Naive thymus-derived CD4-positive, alpha-beta T cell (primary cell): Measurements from ENCODE around the gene ADIPOR2. TPM values are rescaled to one million over a fixed set of nuclear protein-coding genes. Genes with fewer than 3 reads are reported as not detected.

Experiments
- ATAC-seq: fragments of 150-1000 bp; cut with Tn5 transposase; 2 replicates; pipeline ENCODE4 v1.10.0; 2021; ENCODE audit warnings: mild to moderate bottlenecking, moderate library complexity
- CTCF ChIA-PET: fragments of 350-600 bp; sonication (Branson Sonifier 250); formaldehyde crosslinking; loops from one replicate; lab custom pipeline; 2021; ENCODE audit warnings: antibody characterized with exemption; lab: Charles Lee
- POLR2A ChIA-PET: fragments of 350-600 bp; sonication (Branson Sonifier 250); formaldehyde crosslinking; loops from one replicate; lab custom pipeline; 2021; ENCODE audit warnings: antibody characterized with exemption, inconsistent platforms; lab: Charles Lee
- DNase-seq, 9 donors: peaks; one replicate each; pipeline versions ENCODE4 v3.0.0 to v3.0.0-alpha.2; 2020 to 2022; ENCODE audit warnings: mixed read lengths in 1 of 9
- H3K27ac ChIP-seq: one replicate; pipeline ENCODE4 v1.7.0; 2013; ENCODE audit warnings: mild to moderate bottlenecking, low read depth, low read length, moderate library complexity
- H3K27me3 ChIP-seq, 2 donors: one replicate each; pipeline ENCODE4 v1.7.0; 2013; ENCODE audit warnings: low read length in 2 of 2, mild to moderate bottlenecking in 2 of 2, moderate library complexity in 2 of 2; ENCODE audit not compliant: control insufficient read depth in 2 of 2, insufficient read depth in 2 of 2
- H3K36me3 ChIP-seq, 3 experiments: 1 replicate in 2 of 3; 2 replicates in 1 of 3; pipeline ENCODE4 v1.7.0; 2013; ENCODE audit warnings: low read length in 3 of 3, mild to moderate bottlenecking in 3 of 3, moderate library complexity in 1 of 3; ENCODE audit not compliant: insufficient read depth in 3 of 3, control insufficient read depth in 2 of 3
- H3K4me1 ChIP-seq, 2 donors: one replicate each; pipeline ENCODE4 v1.7.0; 2013; ENCODE audit warnings: low read length in 2 of 2, mild to moderate bottlenecking in 2 of 2, moderate library complexity in 1 of 2; ENCODE audit not compliant: control insufficient read depth in 2 of 2, insufficient read depth in 2 of 2
- H3K4me3 ChIP-seq: 2 replicates; pipeline ENCODE4 v1.7.0; 2013; ENCODE audit warnings: mild to moderate bottlenecking, low read length
- H3K9me3 ChIP-seq, 3 experiments: 1 replicate in 2 of 3; 2 replicates in 1 of 3; pipeline ENCODE4 v1.7.0; 2013; ENCODE audit warnings: low read length in 3 of 3; ENCODE audit not compliant: control insufficient read depth in 2 of 3
- H3K27ac Mint-ChIP-seq, 9 donors: one replicate each; pipeline ENCODE4 v1.8.0; 2020 to 2022; ENCODE audit warnings: mixed read lengths in 9 of 9, mild to moderate bottlenecking in 8 of 9, moderate library complexity in 5 of 9, inconsistent platforms in 2 of 9
- H3K27me3 Mint-ChIP-seq, 5 donors: one replicate each; pipeline ENCODE4 v1.8.0; 2021 to 2022; ENCODE audit warnings: mixed read lengths in 5 of 5, mild to moderate bottlenecking in 1 of 5
- H3K36me3 Mint-ChIP-seq, 5 donors: one replicate each; pipeline ENCODE4 v1.8.0; 2020 to 2022; ENCODE audit warnings: mixed read lengths in 5 of 5, mild to moderate bottlenecking in 3 of 5, inconsistent platforms in 1 of 5
- H3K4me1 Mint-ChIP-seq, 7 donors: one replicate each; pipeline ENCODE4 v1.8.0; 2020 to 2022; ENCODE audit warnings: mixed read lengths in 7 of 7, mild to moderate bottlenecking in 3 of 7, inconsistent platforms in 1 of 7
- H3K4me3 Mint-ChIP-seq, 10 donors: one replicate each; pipeline ENCODE4 v1.8.0; 2020 to 2022; ENCODE audit warnings: mild to moderate bottlenecking in 10 of 10, mixed read lengths in 10 of 10, moderate library complexity in 6 of 10, inconsistent platforms in 2 of 10
- H3K9me3 Mint-ChIP-seq, 11 donors: one replicate each; pipeline ENCODE4 v1.8.0; 2020 to 2022; ENCODE audit warnings: mixed read lengths in 11 of 11, mild to moderate bottlenecking in 4 of 11, inconsistent platforms in 1 of 11, moderate library complexity in 1 of 11
- intact Hi-C, 2 donors: fragments of 100-400 bp; cut with micrococcal nuclease; formaldehyde crosslinking; loops; one replicate each; pipeline ENCODE4 v1.15.1; 2023
- polyA plus RNA-seq, 2 donors: library from polyadenylated mRNA; unstranded; fragments of 300-500 nt; fragmentation: Illumina TruSeq; gene quantifications; one replicate each; pipeline ENCODE4 v1.2.3, GENCODE V29; 2021
- total RNA-seq, 6 experiments: library from RNA in 5 of 6; stranded (reverse) in 5 of 6; gene quantifications; 1 replicate in 5 of 6; 2 replicates in 1 of 6; pipeline ENCODE4 v1.2.3 and lab custom pipeline; 2021 to 2026

The ADIPOR2 gene
- total and polyA plus RNA-seq, 7 experiments from 2014 or later: 2.2 to 51.4 (median 22.1) TPM

DNA sequence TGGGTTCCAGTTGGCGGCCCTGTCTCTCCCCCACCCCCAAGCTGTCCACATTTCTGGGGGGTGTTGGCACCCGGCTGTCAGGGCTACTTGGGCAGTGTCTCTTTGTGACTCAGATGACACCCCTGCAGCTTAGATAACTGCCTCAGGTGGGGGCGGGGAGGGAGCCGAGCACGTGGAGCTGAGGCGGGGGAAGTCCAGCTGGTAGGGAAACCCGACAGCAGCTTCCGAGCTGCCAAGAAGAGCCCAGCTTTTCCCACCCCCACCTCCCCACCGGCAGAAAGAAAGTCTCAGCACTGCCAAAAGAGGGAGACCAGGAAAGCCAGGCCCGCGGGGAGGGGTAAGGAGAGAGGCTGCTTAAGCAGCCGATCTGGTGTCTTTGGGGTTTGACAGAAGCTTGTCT is 130.9 kb downstream of the ADIPOR2 start:
- DNase-seq: no peak
- H3K4me1 Mint-ChIP-seq: peaks cover 0 to 10% (median 0%) of the 10 kb centered on the region in 7 donors
- no peaks in the 10 kb centered on the region for H3K36me3 Mint-ChIP-seq
- no peak overlapping the region for H3K4me3 Mint-ChIP-seq
- no peak overlapping the region for H3K27ac Mint-ChIP-seq
- CTCF ChIA-PET: no interaction called here
- Histone ChIP-seq H3K27ac (no peak overlapping the region), H3K27me3 (peaks cover 0 to 2% of the 10 kb centered on the region in 2 donors), H3K4me3 (no peak overlapping the region), H3K9me3 (no peaks in the 10 kb centered on the region), H3K36me3 (no peaks in the 10 kb centered on the region), H3K4me1 (no peaks in the 10 kb centered on the region)
- H3K27me3 Mint-ChIP-seq: peaks cover 13 to 32% (median 31%) of the 10 kb centered on the region in 5 donors
- ATAC-seq: no peak
- POLR2A ChIA-PET: no interaction called here
- H3K9me3 Mint-ChIP-seq: peaks cover 0 to 2% (median 0%) of the 10 kb centered on the region in 11 donors
- intact Hi-C loops: no loop called here

DNA sequence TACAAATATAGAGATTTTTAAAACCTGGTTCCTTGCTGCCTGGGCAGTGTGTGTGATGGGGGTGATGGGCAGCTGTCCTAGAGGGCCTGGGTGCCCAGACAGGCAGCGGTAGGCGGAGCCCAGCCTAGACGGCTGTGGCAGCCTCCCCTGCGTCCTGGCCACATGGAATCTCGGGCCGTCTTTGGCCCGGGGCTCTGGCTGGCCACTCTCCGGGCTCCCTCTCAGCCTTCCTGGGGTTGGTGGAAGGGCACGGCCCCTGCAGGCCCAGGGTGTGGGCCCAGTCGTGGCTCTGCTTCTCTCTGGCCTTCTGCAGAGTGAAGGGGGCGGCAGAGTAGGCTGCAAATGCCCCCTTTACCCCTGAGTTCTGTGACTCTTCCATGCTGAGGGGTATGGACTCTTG is 131.8 kb downstream of the ADIPOR2 start:
- Histone ChIP-seq H3K27ac (no peak overlapping the region), H3K4me1 (no peaks in the 10 kb centered on the region), H3K9me3 (no peaks in the 10 kb centered on the region), H3K36me3 (no peaks in the 10 kb centered on the region), H3K4me3 (no peak overlapping the region), H3K27me3 (peaks cover 0 to 2% of the 10 kb centered on the region in 2 donors)
- no peaks in the 10 kb centered on the region for H3K36me3 Mint-ChIP-seq
- peaks cover 13 to 32% (median 31%) of the 10 kb centered on the region in 5 donors for H3K27me3 Mint-ChIP-seq
- no peak overlapping the region for H3K27ac Mint-ChIP-seq
- intact Hi-C loops: no loop called here
- ChIA-PET CTCF (no interaction called here), POLR2A (no interaction called here)
- DNase-seq: no peak
- no peak overlapping the region for H3K4me3 Mint-ChIP-seq
- no peaks in the 10 kb centered on the region for H3K9me3 Mint-ChIP-seq
- no peak for ATAC-seq
- H3K4me1 Mint-ChIP-seq: peaks cover 0 to 10% (median 0%) of the 10 kb centered on the region in 7 donors

DNA sequence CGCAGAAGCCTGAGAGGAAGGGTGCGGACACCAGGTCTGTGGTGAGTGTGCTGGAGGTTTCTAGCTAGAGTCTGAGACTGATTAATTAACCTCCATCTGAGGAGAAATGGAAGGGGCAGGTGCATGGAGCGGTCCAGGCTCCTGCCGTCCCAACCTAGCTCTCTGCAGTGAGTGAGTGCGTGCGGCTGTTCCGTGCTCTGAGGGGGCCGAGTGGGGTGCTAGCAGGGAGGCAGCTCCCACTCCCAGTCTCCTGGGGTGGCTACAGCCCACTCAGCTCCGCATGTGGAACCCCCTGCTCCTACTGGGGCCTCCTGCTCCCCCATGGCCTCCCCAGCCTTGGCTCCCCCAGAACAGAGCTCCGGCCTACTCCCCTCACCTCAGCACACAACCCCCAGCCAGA is 132.4 kb downstream of the ADIPOR2 start:
- H3K36me3 ChIP-seq: no peaks in the 10 kb centered on the region
- H3K4me1 ChIP-seq: no peaks in the 10 kb centered on the region
- ATAC-seq (no peak), DNase-seq (no peak)
- H3K9me3 ChIP-seq: no peaks in the 10 kb centered on the region
- ChIA-PET POLR2A (no interaction called here), CTCF (no interaction called here)
- Mint-ChIP-seq H3K4me1 (peaks cover 0 to 10% (median 0%) of the 10 kb centered on the region in 7 donors), H3K36me3 (no peaks in the 10 kb centered on the region), H3K4me3 (no peak overlapping the region), H3K27me3 (peaks cover 13 to 32% (median 31%) of the 10 kb centered on the region in 5 donors), H3K9me3 (no peaks in the 10 kb centered on the region), H3K27ac (no peak overlapping the region)
- no peak overlapping the region for H3K4me3 ChIP-seq
- no peak overlapping the region for H3K27ac ChIP-seq
- intact Hi-C loops: no loop called here
- peaks cover 0 to 2% of the 10 kb centered on the region in 2 donors for H3K27me3 ChIP-seq

DNA sequence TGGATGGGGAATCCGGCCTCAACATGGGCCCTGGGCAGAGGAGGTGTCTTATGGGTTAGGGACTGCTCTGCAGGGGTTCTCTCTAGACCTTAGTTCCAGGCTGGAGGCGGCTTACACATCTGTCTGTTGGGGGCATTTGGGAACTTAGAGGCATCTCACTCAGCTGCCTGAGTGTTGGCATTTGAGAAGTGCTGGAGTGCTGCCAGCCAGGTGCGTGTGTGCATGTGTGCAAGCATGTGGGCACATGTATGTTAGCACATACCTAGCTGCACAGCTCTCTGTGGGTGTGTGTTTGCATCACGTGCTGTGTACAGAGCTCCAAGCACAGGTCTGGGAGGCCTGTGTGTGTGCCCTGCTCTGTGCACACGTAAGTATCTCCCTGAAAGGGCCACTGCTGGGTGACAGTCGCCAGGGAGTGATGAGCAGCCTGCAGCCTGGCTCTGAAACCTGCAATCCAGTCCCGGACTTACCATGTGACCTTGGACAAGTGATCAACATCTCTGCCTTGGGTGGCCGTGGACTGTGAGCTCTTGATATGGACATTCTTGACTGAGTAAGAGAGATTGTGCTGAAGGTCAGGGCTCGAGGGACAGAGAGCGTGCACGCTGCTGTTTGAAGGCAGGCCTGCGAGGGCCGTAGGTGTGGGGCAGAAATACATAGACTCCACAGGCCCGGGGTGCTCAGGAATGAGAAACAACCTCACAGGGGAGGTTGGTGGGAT is 134.7 kb downstream of the ADIPOR2 start:
- Mint-ChIP-seq H3K4me3 (no peak overlapping the region), H3K4me1 (peaks cover 0 to 3% (median 0%) of the 10 kb centered on the region in 7 donors), H3K27ac (no peak overlapping the region), H3K36me3 (no peaks in the 10 kb centered on the region), H3K27me3 (peaks cover 8 to 25% (median 16%) of the 10 kb centered on the region in 5 donors), H3K9me3 (no peaks in the 10 kb centered on the region)
- CTCF ChIA-PET: no interaction called here
- no peak overlapping the region for H3K27ac ChIP-seq
- H3K36me3 ChIP-seq: no peaks in the 10 kb centered on the region
- H3K4me3 ChIP-seq: no peak overlapping the region
- no peaks in the 10 kb centered on the region for H3K9me3 ChIP-seq
- no peak for ATAC-seq
- peaks cover 0 to 3% of the 10 kb centered on the region in 2 donors for H3K27me3 ChIP-seq
- H3K4me1 ChIP-seq: no peaks in the 10 kb centered on the region
- POLR2A ChIA-PET: no interaction called here
- no peak for DNase-seq
- intact Hi-C loops: no loop called here

DNA sequence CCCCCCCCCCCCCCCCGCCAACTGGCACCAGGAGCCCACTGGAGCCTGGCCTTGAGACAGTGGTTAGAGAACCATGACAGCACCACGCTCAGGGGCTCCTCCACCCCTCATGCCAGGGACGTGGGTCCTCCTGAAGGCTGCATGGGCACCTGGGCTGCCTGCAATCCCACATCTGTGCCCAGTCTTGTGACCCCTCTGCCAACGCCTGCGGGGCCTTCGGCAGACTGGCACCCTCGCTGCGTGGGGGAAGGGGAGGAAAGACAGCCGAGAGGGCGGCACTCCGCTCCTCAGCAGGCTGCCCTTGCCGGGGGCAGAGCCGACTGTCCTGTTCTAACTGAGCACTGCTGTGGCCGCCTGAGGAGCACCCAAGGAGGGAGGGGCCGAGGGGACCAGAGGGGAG is 135.5 kb downstream of the ADIPOR2 start:
- intact Hi-C loops: no loop called here
- no peaks in the 10 kb centered on the region for H3K36me3 Mint-ChIP-seq
- Histone ChIP-seq H3K4me3 (no peak overlapping the region), H3K27me3 (peaks cover 0 to 5% of the 10 kb centered on the region in 2 donors), H3K9me3 (no peaks in the 10 kb centered on the region), H3K36me3 (no peaks in the 10 kb centered on the region), H3K27ac (no peak overlapping the region), H3K4me1 (no peaks in the 10 kb centered on the region)
- peaks cover 4 to 26% (median 15%) of the 10 kb centered on the region in 5 donors for H3K27me3 Mint-ChIP-seq
- ATAC-seq (no peak), DNase-seq (no peak)
- H3K27ac Mint-ChIP-seq: no peak overlapping the region
- ChIA-PET CTCF (no interaction called here), POLR2A (no interaction called here)
- H3K4me3 Mint-ChIP-seq: no peak overlapping the region
- no peaks in the 10 kb centered on the region for H3K9me3 Mint-ChIP-seq
- peaks cover 0 to 5% (median 0%) of the 10 kb centered on the region in 7 donors for H3K4me1 Mint-ChIP-seq

DNA sequence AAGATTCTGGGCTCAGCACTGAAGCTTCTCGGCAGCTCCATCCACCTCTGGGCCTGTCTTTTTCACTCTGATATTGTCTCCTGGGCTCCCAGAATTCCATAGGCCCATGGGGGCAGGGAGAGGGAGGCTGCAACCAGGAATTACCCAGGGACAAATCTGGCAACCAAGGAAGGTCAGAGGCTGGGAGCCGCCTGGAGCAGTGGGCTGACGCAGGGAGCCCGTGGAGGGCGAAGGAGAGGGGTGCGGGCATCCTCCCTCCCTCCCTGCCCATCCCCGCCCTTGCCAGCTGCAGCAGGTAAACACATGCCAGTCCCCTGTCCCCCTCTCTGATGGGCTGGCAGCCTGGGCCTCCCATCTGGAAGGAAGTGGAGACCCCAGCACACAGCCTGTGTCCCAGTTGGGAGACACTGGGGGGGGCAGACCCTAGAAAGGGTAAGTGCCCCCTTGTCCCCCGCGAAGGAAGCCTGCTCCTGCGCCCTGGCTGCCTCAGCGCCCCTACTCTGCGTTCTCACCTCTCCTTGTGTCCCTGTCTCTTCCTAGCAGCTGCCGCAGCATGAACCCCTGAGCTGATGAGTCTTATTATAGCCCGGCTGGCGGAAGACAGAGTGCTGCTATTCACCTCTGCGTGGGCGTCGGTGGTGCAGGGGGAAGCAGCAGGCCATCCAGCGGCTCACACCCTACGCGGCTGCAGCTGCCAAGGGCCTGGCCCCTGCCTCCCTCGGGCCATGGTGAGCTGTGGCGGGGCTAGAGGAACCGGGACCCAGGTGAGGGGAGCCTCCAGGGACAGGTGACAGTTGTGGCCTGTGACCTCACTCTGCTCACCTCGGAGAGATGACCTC is 136.2 kb downstream of the ADIPOR2 start:
- Histone ChIP-seq H3K27ac (no peak overlapping the region), H3K9me3 (no peaks in the 10 kb centered on the region), H3K4me1 (no peaks in the 10 kb centered on the region), H3K27me3 (peaks cover 0 to 5% of the 10 kb centered on the region in 2 donors), H3K36me3 (no peaks in the 10 kb centered on the region), H3K4me3 (no peak overlapping the region)
- ATAC-seq (no peak), DNase-seq (no peak)
- POLR2A ChIA-PET: no interaction called here
- CTCF ChIA-PET: no interaction called here
- no peaks in the 10 kb centered on the region for H3K9me3 Mint-ChIP-seq
- H3K4me3 Mint-ChIP-seq: no peak overlapping the region
- H3K4me1 Mint-ChIP-seq: peaks cover 0 to 4% (median 0%) of the 10 kb centered on the region in 7 donors
- H3K27ac Mint-ChIP-seq: no peak overlapping the region
- H3K27me3 Mint-ChIP-seq: peaks cover 9 to 29% (median 17%) of the 10 kb centered on the region in 5 donors
- no peaks in the 10 kb centered on the region for H3K36me3 Mint-ChIP-seq
- intact Hi-C loops: no loop called here
